HepG2 (cell line): ENCODE results near the gene ING1. TPM values are rescaled to one million over a fixed set of nuclear protein-coding genes. Genes with fewer than 3 reads are reported as not detected.
A peak's percentile ranks its signal among the peaks of the same experiment; 100 is the strongest.

Experiments
- BCLAF1 ChIP-seq: fragments of 450-650 bp; IDR thresholded peaks from 2 replicates; pipeline ENCODE4 v1.6.1; 2017; ENCODE audit warnings: mild to moderate bottlenecking
- CREB1 ChIP-seq, 2 experiments: fragments of 450-650 bp in 1 of 2; IDR thresholded peaks; 2 replicates each; pipeline ENCODE4 v1.6.1; 2016 to 2017; ENCODE audit warnings: control low read depth in 1 of 2, mild to moderate bottlenecking in 1 of 2, missing compliant biosample characterization in 1 of 2, missing genetic modification characterization in 1 of 2
- FOXO4 ChIP-seq: sonication (generic); formaldehyde crosslinking; conservative IDR thresholded peaks from 2 replicates; pipeline ENCODE4 v1.8.1; 2023; ENCODE audit warnings: missing genetic modification reagents
- HOXA5 ChIP-seq: sonication (generic); formaldehyde crosslinking; IDR thresholded peaks from 2 replicates; pipeline ENCODE4 v1.4.0; 2020; ENCODE audit warnings: missing genetic modification reagents
- IRF2 ChIP-seq: IDR thresholded peaks from 2 replicates; pipeline ENCODE4 v1.6.1; 2018; ENCODE audit warnings: missing genetic modification reagents, missing compliant biosample characterization
- ISX ChIP-seq: sonication (generic); formaldehyde crosslinking; conservative IDR thresholded peaks from 2 replicates; pipeline ENCODE4 v1.5.0; 2020; ENCODE audit warnings: missing genetic modification reagents
- LRRFIP1 ChIP-seq: sonication (generic); formaldehyde crosslinking; conservative IDR thresholded peaks from 2 replicates; pipeline ENCODE4 v1.4.0; 2020; ENCODE audit warnings: missing genetic modification reagents
- MBNL3 ChIP-seq: fragments of 250-450 bp; sonication (Bioruptor Pico); conservative IDR thresholded peaks from 2 replicates; pipeline ENCODE4 v1.8.0; 2022; ENCODE audit warnings: mild to moderate bottlenecking, inconsistent platforms
- NR2F6 ChIP-seq, 2 experiments: IDR thresholded peaks; 2 replicates each; pipeline ENCODE4 v1.6.1; 2016; ENCODE audit warnings: antibody characterized with exemption in 1 of 2, mild to moderate bottlenecking in 1 of 2
- RXRB ChIP-seq: IDR thresholded peaks from 2 replicates; pipeline ENCODE4 v1.6.1; 2016; ENCODE audit warnings: borderline replicate concordance, missing genetic modification reagents, missing compliant biosample characterization
- TBX2 ChIP-seq: sonication (generic); formaldehyde crosslinking; IDR thresholded peaks from 2 replicates; pipeline ENCODE4 v1.5.0; 2020; ENCODE audit warnings: missing genetic modification reagents, mild to moderate bottlenecking, borderline replicate concordance
- TOPORS ChIP-seq: sonication (generic); formaldehyde crosslinking; IDR thresholded peaks from 2 replicates; pipeline ENCODE4 v1.8.0; 2023; ENCODE audit warnings: mild to moderate bottlenecking, missing genetic modification reagents
- ZBTB39 ChIP-seq: sonication (generic); formaldehyde crosslinking; IDR thresholded peaks from 2 replicates; pipeline ENCODE4 v1.5.0; 2020; ENCODE audit warnings: missing genetic modification reagents
- ZBTB42 ChIP-seq: sonication (generic); formaldehyde crosslinking; IDR thresholded peaks from 2 replicates; pipeline ENCODE4 v1.5.0; 2020; ENCODE audit warnings: mild to moderate bottlenecking, missing genetic modification reagents
- ZFP90 ChIP-seq: sonication (generic); formaldehyde crosslinking; IDR thresholded peaks from 2 replicates; pipeline ENCODE4 v1.8.0; 2022; ENCODE audit warnings: missing genetic modification reagents, mild to moderate bottlenecking, inconsistent platforms, borderline replicate concordance
- ZNF775 ChIP-seq: sonication (generic); formaldehyde crosslinking; IDR thresholded peaks from 2 replicates; pipeline ENCODE4 v1.4.0; 2020; ENCODE audit warnings: missing genetic modification reagents, mild to moderate bottlenecking, moderate library complexity, borderline replicate concordance
- ZNF782 ChIP-seq: sonication (generic); formaldehyde crosslinking; IDR thresholded peaks from 2 replicates; pipeline ENCODE4 v1.4.0; 2020; ENCODE audit warnings: missing genetic modification reagents, mild to moderate bottlenecking, borderline replicate concordance
- polyA plus RNA-seq, 8 experiments: library from polyadenylated mRNA; depleted of rRNA in 3 of 8; stranded (reverse) in 7 of 8; unstranded in 1 of 8; fragments of >200 nt; fragmentation: Illumina TruSeq in 4 of 8; extraction: Trizol in 4 of 8; gene quantifications; 2 replicates each; pipeline versions ENCODE4 v1.2.1 to v1.2.3, GENCODE V29; 2011 to 2016; ENCODE audit warnings: low read depth in 4 of 8, missing spikeins in 1 of 8, mixed read lengths in 1 of 8; ENCODE audit not compliant: insufficient read depth in 1 of 8
- total RNA-seq, 5 experiments: library from RNA; depleted of rRNA; stranded (reverse); fragments of >200 nt; fragmentation: Illumina TruSeq; extraction: Trizol; gene quantifications; 2 replicates each; pipeline ENCODE4 v1.2.3, GENCODE V29; 2016; ENCODE audit warnings: low read depth in 1 of 5

Gene ING1
- total and polyA plus RNA-seq, 2 of the 13 experiments (the other 11 are each of a cell fraction or from before 2014, with no cell fraction given) = 8.1 to 16.1 TPM

- no peak for TF ChIP-seq ZNF782 (CRISPR knock-in tag)
- no peak for TF ChIP-seq ZNF775 (CRISPR knock-in tag)
- 0 out of 2 replicates have a peak, but pooled peaks have one; percentile 4 for TF ChIP-seq TBX2 (CRISPR knock-in tag)
- TF ChIP-seq HOXA5 (CRISPR knock-in tag) = no peak; the same call in 1 of the 2 replicates
- TF ChIP-seq LRRFIP1 (CRISPR knock-in tag) = no peak
- no peak for TF ChIP-seq BCLAF1
- TF ChIP-seq FOXO4 = no peak
- TF ChIP-seq ZFP90 (CRISPR knock-in tag) = peak; percentile 88; the same call in 1 of the 2 replicates
- peak; percentile 7; the same call in 1 of the 2 replicates for TF ChIP-seq RXRB (CRISPR knock-in tag)
- TF ChIP-seq TOPORS (CRISPR knock-in tag) = peak; percentile 52; the same call in 1 of the 2 replicates
- TF ChIP-seq IRF2 (CRISPR knock-in tag) = no peak
- TF ChIP-seq ZBTB39 (CRISPR knock-in tag) = no peak
- no peak for TF ChIP-seq MBNL3 (CRISPR knock-in tag)
- peak; percentile 79 for TF ChIP-seq CREB1 (IDR thresholded peaks at IDR 0.05)
- TF ChIP-seq CREB1 (CRISPR knock-in tag; IDR thresholded peaks at IDR 0.05) = peak; percentile 85
- TF ChIP-seq NR2F6 (IDR thresholded peaks at IDR 0.05) = no peak
- TF ChIP-seq NR2F6 (CRISPR knock-in tag; IDR thresholded peaks at IDR 0.05) = no peak
- TF ChIP-seq ZBTB42 (CRISPR knock-in tag) = no peak
- TF ChIP-seq ISX (CRISPR knock-in tag) = 0 out of 2 replicates have a peak, but pooled peaks have one; percentile 39
These were observed 2.1 kb downstream of the ING1 start (continued) for GRCh38 chr13:110715395-110716246.
